Prostate gland (tissue), 2 donors: ENCODE measurements around the gene SYNE1. TPM values are rescaled to one million over a fixed set of nuclear protein-coding genes. Genes with fewer than 3 reads are reported as not detected.

Experiments
- DNase-seq: peaks from one replicate; pipeline ENCODE4 v3.0.0-alpha.2; 2019; ENCODE audit warnings: low spot score
- H3K27ac ChIP-seq, 2 donors: fragments of 200-600 bp; sonication (generic); 2 replicates each; pipeline ENCODE4 v1.5.1; 2017 to 2019
- H3K27me3 ChIP-seq: fragments of 200-600 bp; sonication (generic); replicated peaks from 2 replicates; pipeline ENCODE4 v1.5.1; 2019; ENCODE audit not compliant: insufficient read depth
- H3K36me3 ChIP-seq, 2 donors: fragments of 200-600 bp; sonication (generic); 1 replicate in 1 of 2; 2 replicates in 1 of 2; pipeline versions ENCODE4 v1.5.1 to v1.8.1; 2017 to 2019
- H3K4me1 ChIP-seq: fragments of 200-600 bp; sonication (generic); replicated peaks from 2 replicates; pipeline ENCODE4 v1.5.1; 2019
- H3K4me3 ChIP-seq, 2 donors: fragments of 200-600 bp; sonication (generic); 2 replicates each; pipeline ENCODE4 v1.5.1; 2017 to 2019
- H3K9me3 ChIP-seq: fragments of 200-600 bp; sonication (generic); 2 replicates; pipeline ENCODE4 v1.5.1; 2017
- CTCF ChIP-seq, 4 experiments: fragments of 200-600 bp in 2 of 4; fragments of 450-650 bp in 2 of 4; sonication (generic) in 2 of 4; IDR thresholded peaks; 1 replicate in 3 of 4; 2 replicates in 1 of 4; pipeline ENCODE4 v1.5.1; 2016 to 2019; ENCODE audit warnings: antibody characterized with exemption in 4 of 4, mild to moderate bottlenecking in 2 of 4, moderate library complexity in 2 of 4
- POLR2A ChIP-seq: fragments of 450-650 bp; IDR thresholded peaks from one replicate; pipeline ENCODE4 v1.6.1; 2016; ENCODE audit warnings: antibody characterized with exemption, mild to moderate bottlenecking
- POLR2AphosphoS5 ChIP-seq: sonication (generic); formaldehyde crosslinking; IDR thresholded peaks from one replicate; pipeline ENCODE4 v1.6.1; 2017; ENCODE audit warnings: antibody characterized with exemption
- WGBS: methylation state at CpG from one replicate; pipeline ENCODE4 v1.1.5; 2018; 5-methylcytosine and 5-hydroxymethylcytosine counted together
- intact Hi-C: fragments of 100-400 bp; cut with DNase I; formaldehyde crosslinking; loops from one replicate; pipeline ENCODE4 v1.14.2; 2022
- total RNA-seq, 2 donors: library from RNA; depleted of rRNA; stranded (reverse); fragments of >200 nt; gene quantifications; one replicate each; pipeline ENCODE4 v1.1.0, GENCODE V29; 2016

The SYNE1 gene
- total RNA-seq, 2 donors from 2014 or later: 36.5 to 154 TPM

- Histone ChIP-seq H3K36me3 (no peaks in the 10 kb centered on the region), H3K4me1 (no peaks in the 10 kb centered on the region), H3K4me3 (no peak overlapping the region), H3K27ac (no peak overlapping the region), H3K27me3 (no peaks in the 10 kb centered on the region), H3K9me3 (no peaks in the 10 kb centered on the region)
- no peak for TF ChIP-seq POLR2A
- TF ChIP-seq CTCF (IDR thresholded peaks at IDR 0.05): no peak
- TF ChIP-seq POLR2AphosphoS5: no peak
- 95% methylated on average over 3 of the region's 3 CpGs for WGBS
- no peak for DNase-seq
- intact Hi-C loops: no loop called here
Measured at GRCh38 chr6:152250127-152250526, 387.0 kb downstream of the SYNE1 start.

DNA sequence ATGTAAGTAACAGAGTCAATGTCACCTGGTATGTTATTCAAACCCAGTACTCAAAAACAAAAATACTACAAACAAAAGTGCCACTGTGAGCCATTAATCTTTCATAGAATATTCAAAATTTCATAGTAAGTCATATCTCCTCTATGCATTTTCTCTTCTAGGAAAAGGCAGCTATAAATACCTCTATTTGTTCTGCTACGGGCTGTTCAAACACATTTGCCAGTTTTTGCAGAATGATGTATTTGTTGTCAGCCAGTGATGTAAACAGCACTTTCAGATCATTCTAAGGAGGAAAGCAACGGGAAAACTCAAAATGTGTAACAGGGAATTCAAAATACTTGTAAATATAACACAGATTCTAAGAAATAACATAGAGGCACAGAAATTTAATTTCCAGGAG, 388.2 kb downstream of the SYNE1 start:
- Histone ChIP-seq H3K4me1 (no peaks in the 10 kb centered on the region), H3K9me3 (no peaks in the 10 kb centered on the region), H3K27me3 (no peaks in the 10 kb centered on the region), H3K27ac (no peak overlapping the region), H3K36me3 (no peaks in the 10 kb centered on the region), H3K4me3 (no peak overlapping the region)
- TF ChIP-seq POLR2AphosphoS5 (no peak), CTCF (IDR thresholded peaks at IDR 0.05) (no peak), POLR2A (no peak)
- no peak for DNase-seq
- intact Hi-C loops: loop anchor here (5.0 kb wide), 1 partner anchor 37 kb away; no protein-coding TSS in a partner anchor
- WGBS: 32% methylated on average over 2 of the region's 2 CpGs

DNA sequence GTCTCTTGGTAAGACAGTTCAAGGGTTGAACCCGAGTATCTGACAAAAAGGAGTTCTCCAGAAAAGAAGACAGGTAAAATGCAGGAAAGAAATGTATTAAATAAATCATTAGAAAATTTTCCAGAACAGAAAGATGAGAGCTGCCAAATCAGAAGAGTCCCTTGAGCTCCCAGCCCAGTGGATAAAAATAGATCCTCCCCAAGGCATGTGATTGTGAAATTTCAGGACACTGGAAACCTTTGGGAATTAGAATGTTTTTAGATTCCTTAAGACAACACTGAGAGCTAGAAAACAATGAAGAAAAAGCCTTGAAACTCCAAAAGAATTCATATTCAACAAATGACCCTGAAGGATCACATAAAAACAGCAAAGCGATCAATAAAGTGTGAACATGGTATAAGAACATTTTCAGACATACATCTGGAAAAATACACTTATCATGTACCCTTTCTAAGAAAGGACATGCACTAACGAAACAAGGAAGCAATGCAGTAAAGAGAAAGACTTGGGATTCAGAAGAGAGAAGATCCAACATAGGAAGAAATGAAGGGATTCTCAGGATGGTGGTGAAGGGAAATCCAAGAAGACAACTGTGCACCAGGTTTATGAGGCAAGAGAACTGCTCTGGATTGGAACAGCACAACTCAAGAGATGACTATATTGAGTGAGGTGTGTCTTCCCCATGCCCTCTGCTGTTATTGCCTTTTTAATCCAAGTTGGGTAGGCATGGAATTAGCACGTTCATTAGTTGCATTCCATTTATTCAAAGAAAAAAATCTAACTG, 390.4 kb downstream of the SYNE1 start:
- no peak for TF ChIP-seq POLR2AphosphoS5
- TF ChIP-seq POLR2A: no peak
- TF ChIP-seq CTCF (IDR thresholded peaks at IDR 0.05): no peak
- intact Hi-C loops: loop anchor here (5.0 kb wide), 1 partner anchor 34 kb away; no protein-coding TSS in a partner anchor
- no peak for DNase-seq
- no peaks in the 10 kb centered on the region for H3K36me3 ChIP-seq
- WGBS: 88% methylated on average over 4 of the region's 4 CpGs
- H3K9me3 ChIP-seq: no peaks in the 10 kb centered on the region
- no peaks in the 10 kb centered on the region for H3K4me1 ChIP-seq
- no peaks in the 10 kb centered on the region for H3K27me3 ChIP-seq
- H3K4me3 ChIP-seq: no peak overlapping the region
- H3K27ac ChIP-seq: peak overlapping the region; percentile 26 to 29

DNA sequence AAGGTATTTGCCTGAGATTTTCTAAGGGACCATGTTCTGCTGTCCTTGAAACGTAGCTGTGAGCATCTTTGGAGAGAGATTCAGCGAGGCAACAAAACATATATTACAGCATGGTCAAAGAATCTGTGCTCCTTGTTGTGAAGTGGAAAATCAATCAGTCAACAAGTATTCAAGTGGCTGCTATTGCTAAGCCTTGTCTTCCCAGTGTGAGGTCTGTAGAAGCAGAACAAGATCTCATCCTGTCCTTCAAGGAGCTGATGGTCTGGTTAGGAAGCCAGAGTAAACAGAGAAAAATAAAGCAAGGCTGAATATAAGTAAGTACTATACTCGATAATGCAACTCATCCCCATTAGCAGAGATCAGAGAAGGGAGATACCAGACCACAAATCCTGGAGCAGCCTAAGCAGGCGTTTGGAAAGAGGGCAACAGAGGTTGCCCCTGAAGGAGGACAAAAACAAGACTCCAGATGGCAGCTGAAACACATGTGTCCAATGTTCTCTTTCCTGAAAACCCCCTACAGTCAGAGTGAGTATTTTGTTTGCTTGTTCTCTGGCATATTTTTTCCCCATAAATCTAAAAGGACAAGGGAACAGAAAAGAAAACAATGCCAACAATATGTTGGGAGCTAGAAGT, 392.0 kb downstream of the SYNE1 start:
- DNase-seq: no peak
- Histone ChIP-seq H3K27me3 (no peaks in the 10 kb centered on the region), H3K9me3 (no peaks in the 10 kb centered on the region), H3K4me3 (no peak overlapping the region), H3K36me3 (no peaks in the 10 kb centered on the region), H3K27ac (peak overlapping the region; percentile 26 to 38), H3K4me1 (no peaks in the 10 kb centered on the region)
- WGBS: 59% methylated on average over 4 of the region's 4 CpGs
- no peak for TF ChIP-seq POLR2AphosphoS5
- no peak for TF ChIP-seq POLR2A
- no peak for TF ChIP-seq CTCF (IDR thresholded peaks at IDR 0.05)
- intact Hi-C loops: loop anchor here (5.0 kb wide), 1 partner anchor 33 kb away; no protein-coding TSS in a partner anchor
